ENCODE data around the gene POC1A. TPM values are rescaled to one million over a fixed set of nuclear protein-coding genes. Genes with fewer than 3 reads are reported as not detected.

Gene POC1A
- total and polyA plus RNA-seq, 10 of the 15 experiments (the other 5 are each of a cell fraction or from before 2014, with no cell fraction given) = 8.5 to 49.8 (median 23.5) TPM

- TF ChIP-seq ZNF24 (IDR thresholded peaks at IDR 0.05) = no peak
- TF ChIP-seq YY1 (IDR thresholded peaks at IDR 0.05; ENCODE audit: low read depth, low read length) = no peak
- no peak for TF ChIP-seq TCF12 (IDR thresholded peaks at IDR 0.05; ENCODE audit: low read depth, low read length)
- no peak for TF ChIP-seq ZNF207 (IDR thresholded peaks at IDR 0.05; ENCODE audit: borderline replicate concordance)
- TF ChIP-seq FOXM1 (IDR thresholded peaks at IDR 0.05; ENCODE audit: low read depth, low read length) = no peak
- no peak for TF ChIP-seq HDAC2 (IDR thresholded peaks at IDR 0.05)
- TF ChIP-seq KLF5 (IDR thresholded peaks at IDR 0.05; ENCODE audit: partially characterized antibody) = no peak
- TF ChIP-seq SMARCA5 (IDR thresholded peaks at IDR 0.05) = no peak
- TF ChIP-seq FOXK2 (IDR thresholded peaks at IDR 0.05) = no peak
- TF ChIP-seq ZNF384 (IDR thresholded peaks at IDR 0.05; ENCODE audit: borderline replicate concordance, low read depth, low read length) = no peak
- no peak for TF ChIP-seq CHD2 (IDR thresholded peaks at IDR 0.05; ENCODE audit: borderline replicate concordance, low read depth, low read length)
- TF ChIP-seq HSF1 (IDR thresholded peaks at IDR 0.05; ENCODE audit: low read depth, low read length) = no peak
- no peaks in the 10 kb centered on the region for H3K27me3 ChIP-seq (replicated peaks in 1 of 2; ENCODE audit: control insufficient read depth in 2 of 2, insufficient read depth in 2 of 2, low read length in 1 of 2)
- WGBS (ENCODE audit: insufficient coverage, insufficient replicate concordance, low lambda C conversion rate, missing lambda C conversion rate) = 61% methylated on average over 11 of the region's 11 CpGs
- no peaks in the 10 kb centered on the region; the same call in 2 of the 3 replicates for H3K9me3 ChIP-seq (replicated peaks; ENCODE audit: control insufficient read depth, insufficient read depth, low read length)
- FAIRE-seq (no peak), ATAC-seq (no peak), DNase-seq (ENCODE audit: low read depth, low spot score) (no peak)
- no peak overlapping the region for H3K4me2 ChIP-seq (ENCODE audit: control insufficient read depth, insufficient read depth)
- in situ Hi-C loops (cut with MboI) (no loop called here), intact Hi-C loops (cut with micrococcal nuclease; ENCODE audit: unreplicated experiment) (no loop called here)
- ChIA-PET SMC1A (ENCODE audit: uncharacterized antibody, unreplicated experiment) (interaction anchor here (0.9 to 1.2 kb wide), 2 partner anchors 9 to 21 kb away, joined by 3 to 5 read pairs; no protein-coding TSS in a partner anchor), CTCF (interaction anchor here (0.7 to 1.4 kb wide), 3 partner anchors 20 to 112 kb away, joined by 3 to 4 read pairs (median 3); no protein-coding TSS in a partner anchor), POLR2A (interaction anchor here (0.9 to 1.0 kb wide), 2 partner anchors 9 to 19 kb away, joined by 4 to 5 read pairs; no protein-coding TSS in a partner anchor), RAD21 (ENCODE audit: unreplicated experiment) (no interaction called here)
- H3K4me3 ChIP-seq = no peak overlapping the region
- H3K36me3 ChIP-seq (ENCODE audit: control insufficient read depth in 2 of 2, insufficient read depth in 2 of 2, low read length in 1 of 2) = no peaks in the 10 kb centered on the region
- H2AFZ ChIP-seq (ENCODE audit: control insufficient read depth, low read depth, low read length) = no peak overlapping the region
- no peaks in the 10 kb centered on the region for H4K20me1 ChIP-seq (ENCODE audit: control insufficient read depth, insufficient read depth)
- H3K79me2 ChIP-seq (ENCODE audit: control insufficient read depth, insufficient read depth, low read length) = no peaks in the 10 kb centered on the region
- no peak overlapping the region for H3K27ac ChIP-seq (ENCODE audit: control insufficient read depth, insufficient read depth)
- H3K9ac ChIP-seq (ENCODE audit: control insufficient read depth, insufficient read depth, low read length) = no peak overlapping the region
- peaks cover 7% of the 10 kb centered on the region; the same call in 1 of the 2 replicates for H3K4me1 ChIP-seq (ENCODE audit: control insufficient read depth, insufficient read depth, low read length)
- BruUV-seq (replicated peaks) = no TSS peak
Measured at GRCh38 chr3:52032702-52033408, 121.4 kb downstream of the POC1A start.

Measured in GM12878 (cell line).